ENCODE measurements around the gene EIF2B2.
"Not testable (repeated sequence)": the region's sequence is repeated elsewhere in the genome, so short reads cannot be mapped to it uniquely, and the experiment has no call there.

Gene EIF2B2

GRCh38 chr14:74974364-74975058, 28.2 kb upstream of the EIF2B2 start:
- no peak for DNase-seq (ENCODE audit: low spot score)

GRCh38 chr14:74975059-74975810, 27.5 kb upstream of the EIF2B2 start:
- DNase-seq (ENCODE audit: low spot score): no peak

DNA sequence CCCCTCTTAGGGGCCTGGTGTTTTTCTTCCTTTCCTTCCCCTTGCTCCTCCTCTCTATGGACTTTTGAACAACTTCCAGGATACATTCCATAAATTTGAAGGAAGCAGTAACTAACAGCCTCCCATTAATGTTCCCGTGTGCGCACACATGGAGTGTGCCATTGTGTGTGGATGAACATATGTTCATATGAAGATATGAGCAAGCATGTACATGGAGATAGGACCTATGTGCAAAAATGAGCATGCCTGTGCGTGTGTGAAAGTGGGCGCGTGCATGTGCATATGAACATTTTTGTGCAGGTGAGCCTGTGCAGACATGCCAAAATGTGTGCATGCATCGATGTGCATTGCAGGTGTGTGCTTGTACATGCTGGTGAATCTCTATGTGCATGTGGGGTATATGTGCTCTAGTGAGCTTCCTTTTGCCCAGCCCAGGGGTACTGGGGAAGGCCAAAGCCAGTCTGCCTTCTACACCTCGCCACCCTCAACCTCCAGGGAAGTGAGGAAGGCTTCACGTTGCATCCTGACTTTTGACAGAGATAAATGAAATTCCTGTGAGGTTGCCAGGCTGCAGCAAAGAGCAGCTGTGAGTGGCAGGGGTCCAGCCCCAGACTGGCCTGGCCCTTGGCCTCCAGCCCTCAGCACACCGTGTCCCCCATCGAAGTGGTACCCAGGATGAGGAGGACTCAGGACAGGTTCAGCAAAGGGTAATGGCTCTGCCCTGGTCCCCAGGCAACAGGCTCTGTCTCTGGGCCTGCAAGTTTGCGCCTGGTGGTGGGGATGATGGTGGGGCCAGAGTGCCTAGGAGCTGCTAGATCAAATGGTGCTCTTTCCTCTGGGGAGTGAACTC, 26.2 kb upstream of the EIF2B2 start:
- DNase-seq (ENCODE audit: low spot score): no peak

- DNase-seq (ENCODE audit: low spot score): no peak
These were observed 25.4 kb upstream of the EIF2B2 start for GRCh38 chr14:74977164-74977900.

GRCh38 chr14:74977901-74978385, 24.8 kb upstream of the EIF2B2 start:
- DNase-seq (ENCODE audit: low spot score): no peak

DNA sequence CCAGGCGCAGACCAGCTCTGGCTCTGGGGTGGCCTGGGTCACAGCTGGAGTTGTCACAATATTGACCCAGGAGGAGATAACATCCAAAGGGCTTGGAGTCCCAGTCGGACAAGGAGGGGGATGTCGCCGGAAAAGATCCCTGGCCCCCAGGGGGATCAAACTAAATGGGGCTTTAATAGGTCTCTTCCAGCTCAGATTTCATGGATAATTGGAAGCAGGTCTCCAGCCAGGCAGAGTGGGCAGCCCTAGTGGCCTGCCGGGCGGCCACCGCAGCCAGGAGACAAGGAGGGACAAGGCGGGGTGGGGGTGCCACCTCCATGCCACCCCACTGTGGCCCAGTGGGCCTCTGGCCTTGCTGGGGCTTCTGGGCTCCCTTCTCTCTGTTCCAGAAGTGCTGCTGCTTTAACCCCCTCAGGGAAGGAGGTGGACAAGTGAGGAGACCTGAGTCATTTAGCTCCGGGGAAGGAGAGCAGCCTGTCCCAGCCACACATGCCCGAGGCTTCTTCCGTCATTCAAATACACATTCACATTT, 24.2 kb upstream of the EIF2B2 start:
- no peak for DNase-seq (ENCODE audit: low spot score)

DNA sequence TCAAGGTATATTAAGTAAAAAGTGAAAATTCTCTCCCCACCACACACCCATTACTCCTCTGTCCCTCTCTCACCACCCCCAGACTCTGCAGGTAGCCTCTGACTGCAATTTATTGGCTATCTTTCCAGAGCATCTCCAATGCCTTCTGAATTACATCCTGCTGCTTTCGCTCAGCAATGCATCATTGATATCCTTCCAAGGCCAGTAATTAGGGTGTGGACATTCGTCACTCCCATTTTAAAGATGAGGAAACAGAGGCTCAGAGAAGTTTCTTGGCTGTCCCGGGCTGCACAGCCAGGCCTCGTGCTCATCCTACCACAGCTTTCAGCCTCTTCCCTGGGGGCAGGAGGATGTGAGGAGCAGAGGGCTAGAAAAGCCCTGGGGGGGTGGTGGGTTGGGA, 23.7 kb upstream of the EIF2B2 start:
- no peak for DNase-seq (ENCODE audit: low spot score)

DNA sequence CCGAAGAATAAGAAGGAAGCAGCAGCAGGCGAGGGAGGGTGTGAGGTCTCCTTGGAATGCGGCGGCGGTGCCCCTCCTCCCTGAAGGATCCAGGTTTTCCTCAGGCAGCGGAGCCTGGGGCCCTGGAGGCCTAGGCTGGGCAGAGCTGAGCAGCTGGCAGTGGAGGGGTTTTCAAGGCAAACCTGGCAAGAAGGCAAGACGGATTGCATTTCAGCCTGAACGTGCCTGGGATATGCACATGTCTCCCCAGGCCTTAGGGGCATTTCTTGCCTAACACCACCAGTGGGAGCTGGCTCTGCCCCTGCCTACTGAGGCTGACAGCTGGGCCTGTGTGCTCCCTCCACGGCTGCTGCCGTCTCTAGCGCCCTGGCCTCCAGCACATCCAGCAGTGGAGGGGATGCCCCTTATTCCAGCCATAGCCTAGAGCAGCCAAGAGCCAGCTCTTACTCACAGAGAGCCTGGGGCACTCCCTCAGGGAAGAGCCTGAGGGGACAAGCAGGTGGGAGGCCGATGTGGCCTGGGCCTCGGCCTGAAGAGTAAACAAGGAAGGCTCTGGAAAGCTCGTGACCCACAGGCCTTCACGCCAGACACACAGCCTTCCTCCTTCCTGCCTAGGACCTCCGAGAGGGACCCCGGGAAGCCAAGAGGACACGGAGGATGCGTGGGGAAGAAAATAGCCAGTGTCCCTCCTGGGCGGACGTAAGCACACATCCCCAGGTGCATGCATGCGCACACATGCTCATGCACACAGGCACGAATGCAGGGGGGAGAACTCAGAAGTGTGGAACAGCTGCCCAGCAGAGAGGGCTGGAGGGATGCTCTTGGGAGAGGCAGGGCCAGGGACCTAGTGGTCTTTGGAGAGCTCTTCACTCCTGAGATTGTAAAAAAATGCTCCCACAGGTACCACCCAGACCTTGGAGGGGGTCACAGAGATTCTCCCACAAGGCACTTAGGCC, 23.0 kb upstream of the EIF2B2 start:
- DNase-seq (ENCODE audit: low spot score): peak; percentile 16

DNA sequence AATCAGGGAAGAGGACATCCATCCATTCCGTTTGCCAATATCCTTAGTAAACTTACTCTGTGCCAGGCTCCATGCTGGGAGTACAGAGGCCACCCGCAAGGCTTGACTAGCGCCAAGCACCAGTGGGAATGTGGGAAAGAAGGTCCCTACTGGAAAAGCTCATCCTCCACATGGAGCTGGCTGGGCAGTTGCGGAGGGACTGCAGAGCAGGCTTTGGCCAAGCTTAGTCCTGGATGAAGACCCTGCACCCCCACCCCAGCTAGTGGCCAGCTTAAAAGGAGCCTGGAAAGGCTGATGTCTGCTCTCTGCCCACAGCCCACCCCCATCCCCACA, 22.4 kb upstream of the EIF2B2 start:
- no peak for DNase-seq (ENCODE audit: low spot score)

DNA sequence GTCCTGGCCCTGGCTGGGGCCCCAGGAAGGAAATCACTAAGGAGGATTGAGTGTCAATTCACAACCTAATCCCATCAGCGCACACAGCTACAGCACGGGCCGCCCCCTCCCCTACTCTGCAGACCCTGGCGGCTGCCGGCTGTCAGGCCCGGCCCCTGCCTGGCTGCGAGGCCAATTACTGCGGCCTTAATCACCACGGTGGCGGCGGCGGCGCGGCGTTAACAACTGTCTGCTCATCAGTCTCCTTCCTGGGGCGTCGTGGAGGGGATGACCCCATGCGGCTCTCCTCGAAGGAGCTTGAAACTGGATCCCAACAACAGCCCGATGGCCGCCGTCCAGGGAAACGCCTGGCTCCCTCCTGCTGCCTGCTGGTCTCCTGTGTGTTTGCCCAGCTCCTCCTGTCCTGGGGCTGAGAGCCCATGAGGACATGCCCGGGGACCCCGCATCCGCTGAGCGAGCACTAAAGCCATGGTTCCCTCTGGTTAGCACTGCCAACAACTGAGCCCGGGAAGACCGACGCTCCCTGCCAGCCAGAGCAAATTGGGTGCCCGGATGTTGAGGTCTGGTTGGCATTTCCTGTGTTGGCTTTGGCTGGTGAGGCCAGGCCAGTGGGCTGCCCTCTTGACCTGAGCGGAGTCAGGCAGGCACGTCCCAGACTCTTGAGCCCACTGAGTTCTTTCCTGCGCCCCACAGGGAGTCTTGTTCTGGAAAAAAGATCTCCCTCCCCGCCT, 21.8 kb upstream of the EIF2B2 start:
- peak; percentile 36 for DNase-seq (ENCODE audit: low spot score)

GRCh38 chr14:74981462-74981782, 21.3 kb upstream of the EIF2B2 start:
- no peak for DNase-seq (ENCODE audit: low spot score)

GRCh38 chr14:74981833-74982232, 20.9 kb upstream of the EIF2B2 start:
- DNase-seq (ENCODE audit: low spot score): no peak

DNA sequence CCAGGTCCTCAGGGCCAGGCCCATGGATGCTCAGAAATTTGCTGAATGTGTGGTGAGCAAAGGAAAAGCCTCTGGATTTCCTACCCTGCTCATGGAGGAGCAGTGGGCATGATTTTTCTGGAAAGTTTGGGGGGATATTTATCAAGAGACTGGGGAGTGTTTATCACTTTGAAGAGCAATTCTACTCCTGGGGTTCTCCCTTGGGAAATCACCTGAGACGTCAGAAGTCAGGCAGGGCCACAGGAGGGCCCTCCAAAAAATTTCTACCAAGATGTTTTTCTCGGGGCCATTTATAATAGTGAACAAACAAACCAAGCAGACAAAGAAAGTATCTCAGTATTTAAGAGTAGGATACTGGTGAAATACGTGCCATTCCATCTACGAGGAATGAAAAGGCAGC, 20.1 kb upstream of the EIF2B2 start:
- no peak for DNase-seq (ENCODE audit: low spot score)

- no peak for DNase-seq (ENCODE audit: low spot score)
These were observed 19.4 kb upstream of the EIF2B2 start for GRCh38 chr14:74983343-74983742.

DNA sequence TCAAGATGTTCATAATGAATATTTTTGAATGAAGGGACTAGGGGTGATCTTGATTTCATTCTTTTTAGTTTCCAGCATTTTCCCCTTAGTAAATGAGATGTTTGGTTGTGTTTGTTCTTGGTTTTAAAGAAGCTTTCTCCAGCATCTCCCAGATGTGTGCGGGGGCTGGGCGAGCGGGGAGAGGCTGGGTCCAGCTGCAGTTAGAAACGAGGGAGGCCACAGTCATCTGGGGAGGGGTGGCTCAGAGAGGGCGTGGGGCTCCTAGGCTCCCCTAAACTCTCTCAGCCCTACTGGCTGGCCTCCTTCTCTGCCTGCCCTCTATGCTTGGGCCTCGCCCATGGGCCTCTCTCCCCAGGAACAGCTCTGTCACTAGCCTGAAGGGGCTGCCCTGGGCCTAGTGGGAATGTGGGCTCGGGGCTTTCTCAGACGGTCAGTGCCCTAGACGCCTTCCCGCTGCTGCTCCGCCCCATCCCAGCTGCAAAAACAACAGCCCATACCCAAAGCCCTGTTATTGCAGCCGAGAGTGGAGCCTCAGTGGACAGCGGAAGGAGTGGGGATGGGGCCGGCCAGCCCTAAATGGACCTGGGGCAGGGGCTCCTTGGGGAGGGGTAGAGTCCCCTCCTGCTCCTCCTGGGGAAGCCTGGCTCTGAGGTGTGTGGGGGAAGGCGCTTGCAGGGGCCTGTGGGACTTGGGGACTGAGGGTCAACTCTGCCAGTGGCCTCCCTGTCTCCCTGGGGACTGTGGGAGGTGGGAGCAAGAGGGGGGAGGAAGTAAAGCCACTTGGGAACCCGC, 18.3 kb upstream of the EIF2B2 start:
- no peak for DNase-seq (ENCODE audit: low spot score)

DNA sequence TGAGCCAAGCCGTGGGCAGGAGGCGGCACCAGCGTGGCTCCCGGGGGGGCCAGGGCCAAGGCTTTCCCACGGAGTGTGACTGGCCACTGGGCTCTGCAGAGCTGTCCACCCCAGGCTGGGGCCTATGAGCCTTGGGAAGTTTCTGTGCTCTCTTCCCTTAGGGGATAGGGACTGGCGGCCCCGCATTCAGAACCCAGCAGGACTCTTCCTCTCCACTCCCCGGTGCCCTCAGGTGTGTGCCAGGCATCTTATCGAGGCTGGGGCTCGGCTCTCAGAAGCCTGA, 17.8 kb upstream of the EIF2B2 start:
- DNase-seq (ENCODE audit: low spot score): no peak

- DNase-seq (ENCODE audit: low spot score): no peak
These were observed 16.9 kb upstream of the EIF2B2 start for GRCh38 chr14:74985806-74986205.

- DNase-seq (ENCODE audit: low spot score): peak; percentile 96
These were observed 14.6 kb upstream of the EIF2B2 start for GRCh38 chr14:74988131-74988530.

DNA sequence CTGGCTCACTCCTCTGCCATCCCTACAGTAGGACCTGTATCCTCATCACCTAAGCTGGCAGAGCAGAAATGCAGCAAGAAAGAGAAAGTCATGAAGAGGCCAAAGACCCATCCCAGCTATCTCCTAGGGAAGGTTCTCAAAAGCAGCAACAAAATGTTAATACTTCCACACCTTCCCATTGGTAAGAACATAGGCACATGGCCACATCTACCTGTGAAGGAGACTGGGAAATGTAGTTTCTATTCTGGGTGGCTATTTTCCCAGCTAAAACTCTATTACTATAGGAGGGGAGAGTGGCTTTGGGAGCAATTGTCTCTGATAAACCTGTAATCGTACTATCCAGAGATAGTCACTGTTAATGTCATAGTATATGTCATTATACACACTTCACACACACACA, 13.7 kb upstream of the EIF2B2 start:
- DNase-seq (ENCODE audit: low spot score): no peak

DNA sequence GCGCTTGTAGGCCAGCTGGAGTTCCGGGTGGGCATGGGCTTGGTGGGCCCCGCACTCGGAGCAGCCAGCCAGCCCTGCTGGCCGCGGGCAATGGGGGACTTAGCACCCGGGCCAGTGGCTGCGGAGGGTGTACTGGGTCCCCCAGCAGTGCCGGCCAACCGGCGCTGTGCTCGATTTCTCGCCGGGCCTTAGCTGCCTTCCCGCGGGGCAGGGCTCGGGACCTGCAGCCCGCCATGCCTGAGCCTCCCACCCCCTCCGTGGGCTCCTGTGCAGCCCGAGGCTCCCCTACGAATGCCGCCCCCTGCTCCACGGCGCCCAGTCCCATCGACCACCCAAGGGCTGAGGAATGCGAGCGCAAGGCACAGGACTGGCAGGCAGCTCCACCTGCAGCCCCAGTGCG, 8.5 kb upstream of the EIF2B2 start:
- not testable (repeated sequence) for DNase-seq (ENCODE audit: low spot score)

Measured in kidney tubule cell (primary cell).